GM20000 (cell line): ENCODE data around the gene CARS1.

Experiments used
- DNase-seq: peaks from one replicate; pipeline ENCODE4 v3.0.0; 2012; ENCODE audit warnings: low spot score
- CTCF ChIP-seq: IDR thresholded peaks from 2 replicates; pipeline ENCODE4 v1.5.1; 2012; ENCODE audit warnings: mild to moderate bottlenecking, control low read depth; ENCODE audit errors: extremely low read depth, missing control alignments

The CARS1 gene

GRCh38 chr11:3101921-3102640 lies 44.9 kb upstream of the CARS1 start:
- TF ChIP-seq CTCF: no peak
- DNase-seq: peak; percentile 12

- no peak for TF ChIP-seq CTCF
- no peak for DNase-seq
These were observed 42.0 kb upstream of the CARS1 start for GRCh38 chr11:3099178-3099577.

- no peak for TF ChIP-seq CTCF
- no peak for DNase-seq
These were observed 39.8 kb upstream of the CARS1 start for GRCh38 chr11:3096909-3097530.

- TF ChIP-seq CTCF: no peak
- no peak for DNase-seq
These were observed 38.6 kb upstream of the CARS1 start for GRCh38 chr11:3095712-3096361.

GRCh38 chr11:3094223-3094824 lies 37.1 kb upstream of the CARS1 start:
- TF ChIP-seq CTCF: no peak
- no peak for DNase-seq

GRCh38 chr11:3093281-3094191 lies 36.3 kb upstream of the CARS1 start:
- no peak for TF ChIP-seq CTCF
- no peak for DNase-seq
